ENCODE measurements around the gene TRPM4. TPM values are rescaled to one million over a fixed set of nuclear protein-coding genes. Genes with fewer than 3 reads are reported as not detected.

Gene TRPM4
- total RNA-seq, 1 donor from 2014 or later = 3.1 TPM

DNA sequence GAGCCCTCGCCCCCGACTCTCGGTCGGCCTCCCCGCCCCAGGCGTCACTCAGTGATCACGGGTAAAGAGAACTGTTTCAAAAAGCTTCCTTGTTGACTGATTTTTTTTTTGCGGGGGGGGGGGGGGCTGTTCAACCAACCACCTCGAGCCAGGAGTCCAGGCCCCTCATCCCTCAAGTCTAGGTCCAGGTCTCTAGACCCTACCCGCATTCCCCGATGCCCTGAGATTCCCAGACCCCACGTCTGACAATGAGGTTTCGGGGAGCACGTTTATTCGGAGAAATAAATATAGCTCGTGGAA, 6.7 kb upstream of the TRPM4 start:
- H2AFZ ChIP-seq (replicated peaks) = peak overlapping the region; percentile 93

DNA sequence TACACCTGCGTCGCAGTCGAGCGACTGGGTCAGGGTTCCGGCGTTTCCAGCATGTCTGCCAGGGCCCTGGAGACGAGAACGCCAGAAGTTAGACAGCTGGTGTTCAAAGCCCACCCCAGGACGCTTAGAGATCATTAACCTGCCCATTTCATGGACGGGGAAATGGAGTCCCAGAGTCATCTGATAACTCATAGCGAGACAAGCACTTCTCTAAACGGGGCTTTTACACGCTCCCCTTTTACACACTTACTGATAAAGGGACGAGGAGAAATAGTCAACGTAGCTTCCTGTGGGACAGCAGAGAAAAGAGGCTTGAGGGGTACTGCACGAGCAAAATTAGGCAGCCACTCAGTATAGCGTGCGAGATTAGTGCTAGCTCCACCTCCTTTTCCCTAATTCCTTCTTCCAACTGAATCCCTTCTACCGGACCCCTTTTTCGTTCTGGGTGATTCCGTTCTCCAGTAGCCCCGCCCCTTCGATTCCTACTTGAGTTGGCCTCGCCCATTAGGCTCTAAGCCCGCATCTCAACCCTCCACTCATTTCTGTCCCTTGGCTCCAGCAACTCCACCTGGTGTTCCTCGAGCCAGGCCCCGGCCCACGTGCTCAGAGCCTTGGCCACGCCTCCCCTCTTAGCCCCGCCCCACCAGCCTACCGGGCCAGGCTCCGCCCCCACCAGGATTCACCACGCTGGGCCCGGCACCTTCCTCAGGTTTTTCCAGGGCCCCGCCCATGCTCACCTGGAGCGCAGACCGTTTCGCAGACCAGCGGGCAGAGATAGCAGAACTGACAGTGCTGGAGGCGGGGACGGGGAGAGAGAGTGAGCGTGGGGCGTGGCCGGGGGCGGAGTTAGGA, 6.1 kb upstream of the TRPM4 start:
- Histone ChIP-seq H3K9me3 (ENCODE audit: low read depth) (no peaks in the 10 kb centered on the region), H3K4me2 (peak overlapping the region; percentile 92), H3K4me3 (peak overlapping the region; percentile 67), H4K20me1 (ENCODE audit: low read depth) (peaks cover 10% of the 10 kb centered on the region), H2AFZ (replicated peaks) (no peak overlapping the region), H3K9ac (no peak overlapping the region), H3F3A (ENCODE audit: low read depth) (peaks cover 47% of the 10 kb centered on the region), H3K79me2 (ENCODE audit: low read depth) (no peaks in the 10 kb centered on the region), H3K4me1 (peaks cover 23% of the 10 kb centered on the region), H3K27ac (no peak overlapping the region), H3K27me3 (peaks cover 43% of the 10 kb centered on the region), H3K36me3 (no peaks in the 10 kb centered on the region)
- peak overlapping the region; percentile 25 for H3K27ac Mint-ChIP-seq
- H3K4me3 Mint-ChIP-seq = peak overlapping the region; percentile 96
- no peaks in the 10 kb centered on the region for H3K9me3 Mint-ChIP-seq
- peaks cover 36% of the 10 kb centered on the region for H3K4me1 Mint-ChIP-seq
- peaks cover 10% of the 10 kb centered on the region for H3K27me3 Mint-ChIP-seq (ENCODE audit: insufficient read depth, low read depth)
- TF ChIP-seq, protein P1, sequence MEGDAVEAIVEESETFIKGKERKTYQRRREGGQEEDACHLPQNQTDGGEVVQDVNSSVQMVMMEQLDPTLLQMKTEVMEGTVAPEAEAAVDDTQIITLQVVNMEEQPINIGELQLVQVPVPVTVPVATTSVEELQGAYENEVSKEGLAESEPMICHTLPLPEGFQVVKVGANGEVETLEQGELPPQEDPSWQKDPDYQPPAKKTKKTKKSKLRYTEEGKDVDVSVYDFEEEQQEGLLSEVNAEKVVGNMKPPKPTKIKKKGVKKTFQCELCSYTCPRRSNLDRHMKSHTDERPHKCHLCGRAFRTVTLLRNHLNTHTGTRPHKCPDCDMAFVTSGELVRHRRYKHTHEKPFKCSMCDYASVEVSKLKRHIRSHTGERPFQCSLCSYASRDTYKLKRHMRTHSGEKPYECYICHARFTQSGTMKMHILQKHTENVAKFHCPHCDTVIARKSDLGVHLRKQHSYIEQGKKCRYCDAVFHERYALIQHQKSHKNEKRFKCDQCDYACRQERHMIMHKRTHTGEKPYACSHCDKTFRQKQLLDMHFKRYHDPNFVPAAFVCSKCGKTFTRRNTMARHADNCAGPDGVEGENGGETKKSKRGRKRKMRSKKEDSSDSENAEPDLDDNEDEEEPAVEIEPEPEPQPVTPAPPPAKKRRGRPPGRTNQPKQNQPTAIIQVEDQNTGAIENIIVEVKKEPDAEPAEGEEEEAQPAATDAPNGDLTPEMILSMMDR (IDR thresholded peaks at IDR 0.05) = no peak
- TF ChIP-seq EZH2phosphoT487 (IDR thresholded peaks at IDR 0.05) = no peak
- TF ChIP-seq EZH2 (IDR thresholded peaks at IDR 0.05) = no peak
- peaks cover 6% of the 10 kb centered on the region for H3K36me3 Mint-ChIP-seq
- peak; percentile 89 for DNase-seq (ENCODE audit: low spot score)

More for the DNA sequence above, 6.7 kb upstream of the TRPM4 start:
- Histone ChIP-seq H4K20me1 (ENCODE audit: low read depth) (peaks cover 10% of the 10 kb centered on the region), H3K9ac (no peak overlapping the region), H3K9me3 (ENCODE audit: low read depth) (no peaks in the 10 kb centered on the region), H3K36me3 (no peaks in the 10 kb centered on the region), H3K4me3 (peak overlapping the region; percentile 67), H3F3A (ENCODE audit: low read depth) (peaks cover 52% of the 10 kb centered on the region), H3K79me2 (ENCODE audit: low read depth) (no peaks in the 10 kb centered on the region), H3K4me1 (peaks cover 24% of the 10 kb centered on the region), H3K27ac (no peak overlapping the region), H3K27me3 (peaks cover 38% of the 10 kb centered on the region), H3K4me2 (peak overlapping the region; percentile 92)
- Mint-ChIP-seq H3K27me3 (ENCODE audit: insufficient read depth, low read depth) (peaks cover 10% of the 10 kb centered on the region), H3K9me3 (no peaks in the 10 kb centered on the region), H3K4me3 (peak overlapping the region; percentile 96), H3K4me1 (peaks cover 38% of the 10 kb centered on the region), H3K36me3 (peaks cover 6% of the 10 kb centered on the region), H3K27ac (no peak overlapping the region)
- DNase-seq (ENCODE audit: low spot score) = no peak
- TF ChIP-seq EZH2 (IDR thresholded peaks at IDR 0.05) (no peak), EZH2phosphoT487 (IDR thresholded peaks at IDR 0.05) (no peak)
- TF ChIP-seq, protein P1 (IDR thresholded peaks at IDR 0.05) = no peak

DNA sequence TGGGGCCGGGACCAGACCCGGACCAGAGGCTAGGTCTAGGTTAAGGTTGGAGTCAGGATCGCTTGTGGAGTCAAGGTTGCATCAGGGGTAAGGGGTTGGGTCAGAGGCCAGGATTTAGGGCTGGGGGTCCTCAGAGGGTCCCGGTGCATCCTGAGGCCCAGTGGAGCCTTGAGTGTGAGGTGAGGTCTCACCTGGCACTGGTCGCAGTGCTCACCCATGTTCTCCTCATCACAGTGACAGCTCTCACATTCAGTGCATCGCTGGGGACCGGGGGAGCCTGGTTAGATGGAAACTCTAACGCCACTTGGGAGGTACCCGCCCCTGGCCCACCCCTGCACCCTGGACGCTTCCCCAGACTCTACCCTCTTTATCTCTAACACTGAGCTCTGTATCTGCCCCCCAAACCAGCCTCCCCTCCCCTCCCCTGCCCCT, 5.5 kb upstream of the TRPM4 start:
- no peaks in the 10 kb centered on the region for H3K79me2 ChIP-seq (ENCODE audit: low read depth)
- peaks cover 17% of the 10 kb centered on the region for H3K4me1 ChIP-seq
- H3K9me3 ChIP-seq (ENCODE audit: low read depth) = no peaks in the 10 kb centered on the region
- peaks cover 43% of the 10 kb centered on the region for H3K27me3 ChIP-seq
- H4K20me1 ChIP-seq (ENCODE audit: low read depth) = peaks cover 10% of the 10 kb centered on the region
- no peaks in the 10 kb centered on the region for H3K36me3 ChIP-seq
- H3K4me3 ChIP-seq = no peak overlapping the region
- no peak overlapping the region for H2AFZ ChIP-seq (replicated peaks)
- H3K27me3 Mint-ChIP-seq (ENCODE audit: insufficient read depth, low read depth) = peaks cover 10% of the 10 kb centered on the region
- H3K9me3 Mint-ChIP-seq = no peaks in the 10 kb centered on the region
- peaks cover 30% of the 10 kb centered on the region for H3K4me1 Mint-ChIP-seq
- peaks cover 41% of the 10 kb centered on the region for H3F3A ChIP-seq (ENCODE audit: low read depth)
- H3K4me2 ChIP-seq = no peak overlapping the region
- no peak for TF ChIP-seq EZH2 (IDR thresholded peaks at IDR 0.05)
- no peak for DNase-seq (ENCODE audit: low spot score)
- H3K27ac ChIP-seq = no peak overlapping the region
- peaks cover 6% of the 10 kb centered on the region for H3K36me3 Mint-ChIP-seq
- H3K27ac Mint-ChIP-seq = no peak overlapping the region
- H3K9ac ChIP-seq = no peak overlapping the region
- peak overlapping the region; percentile 96 for H3K4me3 Mint-ChIP-seq
